ENCODE data around the gene EI24. TPM values are rescaled to one million over a fixed set of nuclear protein-coding genes. Genes with fewer than 3 reads are reported as not detected.

Gene EI24
- total and polyA plus RNA-seq, 9 of the 15 experiments (the other 6 are each of a cell fraction or from before 2014, with no cell fraction given) = 50.4 to 260 (median 168) TPM

GRCh38 chr11:125625630-125626287, 56.5 kb downstream of the EI24 start (continued):
- TF ChIP-seq ATF6 (CRISPR knock-in tag; IDR thresholded peaks at IDR 0.05) (peak; percentile 81; the same call in 1 of the 2 replicates), FOXA3 (CRISPR knock-in tag; conservative IDR thresholded peaks at IDR 0.05 in 1 of 2, IDR thresholded peaks at IDR 0.05 in 1 of 2) (no peak), NCOA6 (IDR thresholded peaks at IDR 0.05) (no peak), CEBPG (CRISPR knock-in tag; IDR thresholded peaks at IDR 0.05) (no peak), CEBPG (tag; conservative IDR thresholded peaks at IDR 0.05 in 1 of 2, IDR thresholded peaks at IDR 0.05 in 1 of 2) (no peak), FUS (optimal IDR thresholded peaks at IDR 0.05; ENCODE audit: low read depth, low read length) (no peak), MED1 (CRISPR knock-in tag; IDR thresholded peaks at IDR 0.05; ENCODE audit: borderline replicate concordance) (no peak), TAF9B (IDR thresholded peaks at IDR 0.05; ENCODE audit: partially characterized antibody) (peak; percentile 100), ZNF655 (CRISPR knock-in tag; IDR thresholded peaks at IDR 0.05) (no peak), ZFP30 (CRISPR knock-in tag; IDR thresholded peaks at IDR 0.05; ENCODE audit: borderline replicate concordance) (no peak), SP1 (CRISPR knock-in tag; IDR thresholded peaks at IDR 0.05) (peak; percentile 90), ZNF324 (CRISPR knock-in tag; IDR thresholded peaks at IDR 0.05) (0 out of 2 replicates have a peak, but pooled peaks have one; percentile 17), ZNF695 (CRISPR knock-in tag; IDR thresholded peaks at IDR 0.05) (no peak; the same call in 1 of the 2 replicates), CHD4 (IDR thresholded peaks at IDR 0.05; ENCODE audit: insufficient read depth, insufficient replicate concordance, low read depth, low read length, poor library complexity, severe bottlenecking) (no peak), KAT7 (CRISPR knock-in tag; IDR thresholded peaks at IDR 0.05; ENCODE audit: borderline replicate concordance) (peak; percentile 90; the same call in 1 of the 2 replicates), ZNF384 (IDR thresholded peaks at IDR 0.05; ENCODE audit: low read depth, low read length) (no peak), HMBOX1 (IDR thresholded peaks at IDR 0.05) (peak; percentile 90)
- TF ChIP-seq, protein P1, sequence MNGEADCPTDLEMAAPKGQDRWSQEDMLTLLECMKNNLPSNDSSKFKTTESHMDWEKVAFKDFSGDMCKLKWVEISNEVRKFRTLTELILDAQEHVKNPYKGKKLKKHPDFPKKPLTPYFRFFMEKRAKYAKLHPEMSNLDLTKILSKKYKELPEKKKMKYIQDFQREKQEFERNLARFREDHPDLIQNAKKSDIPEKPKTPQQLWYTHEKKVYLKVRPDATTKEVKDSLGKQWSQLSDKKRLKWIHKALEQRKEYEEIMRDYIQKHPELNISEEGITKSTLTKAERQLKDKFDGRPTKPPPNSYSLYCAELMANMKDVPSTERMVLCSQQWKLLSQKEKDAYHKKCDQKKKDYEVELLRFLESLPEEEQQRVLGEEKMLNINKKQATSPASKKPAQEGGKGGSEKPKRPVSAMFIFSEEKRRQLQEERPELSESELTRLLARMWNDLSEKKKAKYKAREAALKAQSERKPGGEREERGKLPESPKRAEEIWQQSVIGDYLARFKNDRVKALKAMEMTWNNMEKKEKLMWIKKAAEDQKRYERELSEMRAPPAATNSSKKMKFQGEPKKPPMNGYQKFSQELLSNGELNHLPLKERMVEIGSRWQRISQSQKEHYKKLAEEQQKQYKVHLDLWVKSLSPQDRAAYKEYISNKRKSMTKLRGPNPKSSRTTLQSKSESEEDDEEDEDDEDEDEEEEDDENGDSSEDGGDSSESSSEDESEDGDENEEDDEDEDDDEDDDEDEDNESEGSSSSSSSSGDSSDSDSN (IDR thresholded peaks at IDR 0.05; ENCODE audit: borderline replicate concordance in 1 of 2, low read depth in 2 of 2, low read length in 2 of 2) = peak; percentile 2 to 80; a peak in 1 of 4 replicates
- TF ChIP-seq, protein P2, sequence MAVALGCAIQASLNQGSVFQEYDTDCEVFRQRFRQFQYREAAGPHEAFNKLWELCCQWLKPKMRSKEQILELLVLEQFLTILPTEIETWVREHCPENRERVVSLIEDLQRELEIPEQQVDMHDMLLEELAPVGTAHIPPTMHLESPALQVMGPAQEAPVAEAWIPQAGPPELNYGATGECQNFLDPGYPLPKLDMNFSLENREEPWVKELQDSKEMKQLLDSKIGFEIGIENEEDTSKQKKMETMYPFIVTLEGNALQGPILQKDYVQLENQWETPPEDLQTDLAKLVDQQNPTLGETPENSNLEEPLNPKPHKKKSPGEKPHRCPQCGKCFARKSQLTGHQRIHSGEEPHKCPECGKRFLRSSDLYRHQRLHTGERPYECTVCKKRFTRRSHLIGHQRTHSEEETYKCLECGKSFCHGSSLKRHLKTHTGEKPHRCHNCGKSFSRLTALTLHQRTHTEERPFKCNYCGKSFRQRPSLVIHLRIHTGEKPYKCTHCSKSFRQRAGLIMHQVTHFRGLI (CRISPR knock-in tag; IDR thresholded peaks at IDR 0.05) = no peak
